ENCODE results near the gene PLCD4.

The PLCD4 gene

DNA sequence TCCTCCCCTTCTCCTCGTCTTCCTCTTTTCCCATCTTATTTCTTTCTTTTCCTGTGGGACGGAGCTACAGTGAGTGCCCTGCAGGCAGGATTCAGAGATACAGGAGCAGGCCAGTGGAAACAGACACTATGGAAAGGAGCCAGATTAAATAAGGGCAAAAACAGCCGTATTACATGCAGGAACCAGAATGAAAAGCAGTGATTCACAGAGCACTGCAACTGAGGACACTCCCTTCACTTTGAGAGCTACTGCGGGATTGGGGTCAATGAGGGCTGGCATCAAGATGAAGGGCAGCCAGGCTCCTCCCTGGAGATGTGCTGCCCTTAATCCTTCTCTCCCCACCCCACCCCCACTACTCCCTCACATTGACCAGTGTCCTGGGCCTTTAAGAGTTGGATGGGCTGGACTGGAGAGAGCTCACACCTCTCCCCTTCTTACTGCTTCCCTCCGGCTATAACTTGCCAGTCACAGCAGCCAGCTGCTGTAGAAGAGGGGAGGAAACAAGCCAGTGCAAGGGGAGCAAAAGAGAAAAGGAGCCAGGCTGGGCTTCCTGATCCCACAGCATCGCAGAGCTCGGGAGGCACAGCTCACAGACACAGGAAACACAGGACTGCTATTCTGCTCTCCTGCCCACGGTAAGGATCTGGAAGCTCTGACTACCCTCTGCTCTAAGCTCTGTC is at the start of gene PLCD4:
PLCD4 (plus strand) TSS at position 464 of the 680 bp plus-strand sequence. CDS start 7,841 bp downstream, outside the sequence.
- no peak for DNase-seq

DNA sequence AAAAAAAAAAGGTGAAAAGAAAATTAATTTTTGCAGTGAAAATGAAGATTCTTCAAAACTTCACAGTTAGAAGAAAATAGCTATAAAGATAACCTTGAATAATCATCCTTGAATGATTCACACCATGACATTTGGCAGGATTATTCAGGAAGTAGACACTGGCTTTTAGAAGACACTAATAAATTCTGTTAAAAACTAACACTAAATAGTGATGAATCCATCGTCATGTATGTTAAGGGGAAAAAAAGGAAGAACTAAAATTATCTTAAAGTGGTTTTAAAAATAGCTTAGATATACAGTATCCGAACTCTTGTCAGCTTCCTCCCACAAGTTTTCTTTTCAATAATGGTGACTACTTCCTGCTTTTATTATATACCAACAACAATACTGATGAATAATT is 49.8 kb upstream of the PLCD4 start:
- no peak for DNase-seq

DNA sequence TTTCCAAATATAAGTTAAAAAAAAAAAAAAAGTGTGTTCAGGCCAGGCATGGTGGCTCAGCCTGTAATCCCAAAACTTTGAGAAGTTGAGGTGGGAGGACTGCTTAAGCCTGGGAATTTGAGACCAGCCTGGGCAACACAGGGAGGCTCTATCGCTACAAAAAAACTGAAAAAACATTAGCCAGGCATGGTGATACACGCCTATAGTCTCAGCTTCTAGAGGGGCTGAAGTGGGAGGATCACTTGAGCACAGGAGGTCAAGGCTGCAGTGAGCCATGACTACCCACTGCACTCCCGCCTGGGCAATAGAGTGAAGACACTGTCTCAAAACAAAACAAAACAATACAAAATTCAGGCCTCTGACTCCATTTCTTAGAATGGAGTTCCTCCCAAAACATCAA is 48.7 kb upstream of the PLCD4 start:
- no peak for DNase-seq

DNA sequence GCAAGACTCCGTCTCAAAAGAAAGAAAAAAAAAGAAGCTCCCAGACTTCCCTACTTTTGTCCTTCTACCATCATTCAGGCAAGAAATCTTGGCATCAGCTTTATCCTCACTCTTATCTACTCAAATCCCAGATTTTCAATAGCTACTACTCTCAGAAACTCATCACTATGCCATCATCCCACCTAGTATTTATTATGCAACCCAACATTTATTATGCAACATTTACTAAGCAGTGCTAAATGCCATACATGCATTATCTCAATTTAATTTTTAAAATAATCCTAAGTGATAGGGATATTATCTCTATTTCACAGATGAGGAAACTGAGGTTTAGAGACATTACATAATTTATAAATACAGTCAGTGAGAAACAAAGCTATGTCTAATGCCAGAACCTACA is 43.6 kb upstream of the PLCD4 start:
- no peak for DNase-seq

DNA sequence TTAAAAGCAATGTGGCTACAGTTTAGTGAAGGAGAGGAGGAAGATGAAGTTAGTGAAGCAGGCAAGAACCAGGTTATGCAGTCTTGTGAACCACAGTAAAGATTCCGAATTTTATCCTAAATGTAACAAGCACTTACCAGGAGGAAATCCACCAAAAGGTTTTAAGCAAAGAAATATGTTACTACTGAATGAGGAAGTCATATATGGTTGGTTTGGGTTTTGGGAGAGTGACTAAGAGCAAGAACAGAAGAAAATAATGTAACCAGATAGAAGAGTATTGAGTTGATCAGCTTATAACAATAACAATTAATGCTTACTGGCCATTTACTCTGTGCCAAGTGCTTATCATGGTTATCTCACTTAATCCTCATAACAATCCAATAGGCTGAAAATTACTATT is 41.4 kb upstream of the PLCD4 start:
- DNase-seq: no peak

DNA sequence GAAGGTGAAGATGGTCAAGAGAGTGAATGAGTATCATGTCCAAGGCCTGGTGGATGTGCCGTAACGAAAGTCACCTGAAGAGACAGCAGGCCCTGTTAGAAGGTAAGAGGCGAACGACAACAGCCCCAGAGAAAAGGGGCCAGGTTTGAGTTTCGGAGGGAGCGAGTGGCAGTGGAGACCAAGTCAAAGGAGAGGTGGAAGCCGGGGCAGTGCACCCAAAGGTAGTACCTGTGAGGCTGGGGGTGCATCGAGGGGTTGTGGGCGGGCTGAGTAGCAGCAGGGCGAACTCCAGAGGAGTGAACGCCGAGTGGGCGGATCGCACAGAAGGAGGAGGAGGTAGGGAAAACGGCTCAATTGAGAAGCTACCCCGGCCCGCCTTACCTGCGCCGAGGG is 39.9 kb upstream of the PLCD4 start:
- peak; percentile 73 for DNase-seq

DNA sequence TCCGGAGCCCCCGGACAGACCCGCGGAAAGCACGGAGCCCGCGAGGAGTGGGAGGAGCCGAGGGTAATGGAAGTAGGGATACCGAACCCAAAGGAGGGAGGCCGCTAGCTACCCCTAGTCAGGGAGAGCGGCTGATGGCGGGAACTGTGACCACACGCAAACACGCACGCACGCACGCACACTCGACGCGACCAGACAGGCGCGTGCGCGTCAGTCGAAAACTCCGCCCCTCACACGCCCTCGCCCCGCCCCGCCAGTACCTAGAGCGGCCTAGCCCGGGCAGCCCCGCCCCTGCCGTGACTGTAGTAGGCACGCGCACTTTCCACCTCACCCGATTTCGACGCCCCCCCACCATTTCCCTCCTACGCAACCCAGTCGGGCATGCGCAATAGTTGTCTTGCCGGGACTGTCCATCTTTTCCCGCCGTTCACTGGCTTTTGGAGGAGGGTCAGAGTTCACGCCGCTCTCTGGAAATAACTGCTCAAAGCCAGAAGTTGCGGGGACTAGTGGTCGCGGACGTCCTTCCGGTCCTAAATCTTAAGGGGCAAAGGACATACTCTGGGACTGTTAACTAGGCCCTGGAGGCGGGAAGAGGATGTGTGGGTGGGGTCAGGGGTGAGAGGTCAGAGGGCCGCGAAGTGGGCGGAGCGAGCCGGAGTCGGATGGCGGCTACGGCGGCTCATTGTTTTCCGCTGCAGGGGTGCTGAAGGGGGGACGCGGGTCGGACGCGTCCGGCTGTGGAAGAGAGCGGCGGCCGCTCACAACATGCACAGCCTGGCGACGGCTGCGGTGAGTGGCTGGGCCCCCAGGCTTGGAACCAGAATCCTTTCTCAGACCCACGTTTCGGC is 39.3 kb upstream of the PLCD4 start, which contains the start of the genes CNOT9 and USP37:
CNOT9 (plus strand) TSS at position 650 of the 848 bp plus-strand sequence; CDS start at position 766, 116 bp downstream.
USP37 (minus strand) TSS at position 162 of the 848 bp plus-strand sequence. CDS start 9,698 bp downstream, outside the sequence.
- DNase-seq: peak; percentile 98

DNA sequence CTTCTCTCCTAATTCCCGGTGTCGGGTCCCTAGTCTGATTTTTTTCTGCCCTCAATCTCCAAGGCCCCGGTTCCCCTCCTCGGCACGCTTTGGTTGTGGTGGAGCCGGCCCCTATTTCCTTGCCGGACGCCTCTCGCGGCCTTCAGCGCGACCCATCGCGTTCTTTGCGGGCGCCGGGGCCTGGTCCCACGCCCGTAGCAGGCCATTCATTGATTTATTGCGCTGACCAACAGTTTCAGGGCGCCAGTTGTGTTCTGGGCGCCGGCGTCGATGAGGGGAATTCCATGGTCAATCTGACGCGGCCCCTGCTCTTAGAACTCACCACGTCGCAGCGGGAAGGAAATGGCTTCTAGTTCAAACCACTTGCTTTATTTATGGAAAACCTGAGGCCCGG is 38.7 kb upstream of the PLCD4 start:
- no peak for DNase-seq

DNA sequence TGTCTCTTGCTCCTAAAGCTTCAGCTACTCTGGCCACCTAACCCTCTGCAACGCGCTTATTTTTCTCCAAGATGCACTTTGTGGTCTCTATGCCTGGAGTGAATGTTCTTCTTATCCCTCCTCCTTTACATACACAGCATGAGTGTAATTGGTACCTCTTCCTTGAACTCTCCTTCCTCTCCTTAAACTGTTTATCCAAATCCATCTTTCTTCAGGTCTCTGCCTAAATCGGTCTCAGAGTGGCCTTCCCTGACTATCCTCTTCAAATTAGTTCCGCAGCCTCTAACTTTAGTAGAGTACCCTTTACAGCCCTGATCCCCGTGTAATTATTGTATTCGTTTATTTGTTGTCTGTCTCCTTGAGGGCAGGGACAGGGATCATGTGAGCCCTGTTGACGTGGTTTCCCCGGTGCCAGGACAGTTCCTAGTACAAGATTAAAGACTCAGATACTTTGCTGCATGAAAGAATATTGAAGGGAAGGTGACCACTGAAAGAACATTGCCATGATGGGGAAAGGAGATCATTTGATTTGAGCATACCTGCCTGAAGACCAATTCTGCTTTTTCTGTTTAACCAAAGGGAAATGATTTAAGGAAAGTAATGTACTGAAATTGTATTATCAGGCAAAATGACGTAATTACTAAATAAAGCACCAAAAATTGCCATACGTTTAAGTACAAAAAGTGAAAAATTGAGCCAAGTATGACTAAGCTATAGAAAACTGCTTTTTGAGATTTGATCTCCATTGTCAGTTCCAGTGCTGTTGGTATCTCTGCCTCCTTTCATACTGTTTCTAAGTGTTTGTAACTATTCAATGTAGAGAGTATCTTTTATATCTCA is 37.8 kb upstream of the PLCD4 start:
- no peak for DNase-seq

DNA sequence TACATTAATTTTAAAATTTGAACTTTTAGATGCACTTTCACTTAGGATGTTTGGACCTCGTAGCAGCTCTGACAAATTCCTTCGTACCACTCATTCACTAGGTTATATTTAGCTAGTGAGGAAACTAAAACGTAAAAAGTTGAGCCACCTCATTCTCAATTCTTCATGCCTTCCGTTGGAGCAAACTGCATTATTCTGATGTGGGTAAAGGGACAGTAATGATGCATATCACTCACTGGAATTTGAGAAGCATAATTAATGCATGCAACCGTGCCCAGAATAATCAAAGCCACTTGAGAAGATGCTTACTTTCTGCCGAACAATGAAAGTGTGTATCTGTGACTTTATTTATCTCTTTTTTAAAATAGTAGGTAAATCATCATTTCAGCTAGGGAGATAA is 36.8 kb upstream of the PLCD4 start:
- DNase-seq: no peak

DNA sequence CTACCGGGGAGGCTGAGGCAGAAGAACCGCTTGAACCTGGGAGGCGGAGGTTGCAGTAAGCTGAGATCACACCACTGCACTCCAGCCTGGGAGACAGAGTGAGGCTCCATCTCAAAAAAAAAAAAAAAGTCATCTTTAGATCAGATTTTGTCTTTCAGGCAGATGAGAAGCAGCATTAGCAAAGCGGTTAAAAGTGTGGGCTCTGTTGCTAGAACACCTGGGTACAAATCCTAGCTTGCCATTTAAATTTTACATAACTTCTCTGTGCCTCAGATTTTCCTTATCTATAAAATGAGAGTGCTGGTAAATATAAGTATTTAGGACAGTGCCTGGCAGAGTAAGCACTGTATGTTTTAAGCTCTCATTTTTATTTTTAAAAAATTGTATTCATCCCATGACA is 30.8 kb upstream of the PLCD4 start:
- no peak for DNase-seq

DNA sequence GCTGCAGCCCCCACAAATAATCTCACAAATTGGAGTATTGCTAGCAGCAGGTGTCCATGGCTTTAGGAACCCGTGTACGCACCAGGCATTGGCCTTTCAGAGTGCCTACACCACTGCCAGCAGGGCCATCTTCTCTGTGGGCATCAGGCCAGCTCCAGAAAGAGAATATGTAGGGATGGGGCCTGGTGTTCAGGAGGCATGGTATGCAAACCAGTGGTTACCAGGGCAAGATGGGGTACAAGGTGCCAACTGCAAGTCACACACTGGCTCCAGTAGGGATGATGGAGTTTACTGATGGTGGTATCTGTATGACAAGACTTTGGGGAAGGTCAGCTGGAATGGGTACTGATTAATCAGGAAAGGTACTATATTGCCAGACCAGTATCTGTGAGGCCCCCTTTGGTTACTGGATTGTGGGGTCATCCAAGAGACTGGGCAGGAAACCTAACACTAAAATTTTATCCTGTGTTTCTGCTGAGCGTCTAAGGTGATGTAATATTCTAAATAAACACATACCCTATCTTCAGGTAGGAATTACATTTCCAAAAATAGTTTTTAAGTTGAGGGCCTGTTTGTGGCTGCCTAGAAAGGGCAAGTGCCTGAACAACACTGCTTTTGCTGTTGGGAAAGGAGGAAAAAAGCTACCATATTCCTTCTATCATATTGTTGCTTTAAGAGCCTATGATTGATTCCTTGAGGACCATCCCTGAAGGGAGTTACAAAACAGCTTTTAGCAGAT is 30.0 kb upstream of the PLCD4 start:
- DNase-seq: no peak

DNA sequence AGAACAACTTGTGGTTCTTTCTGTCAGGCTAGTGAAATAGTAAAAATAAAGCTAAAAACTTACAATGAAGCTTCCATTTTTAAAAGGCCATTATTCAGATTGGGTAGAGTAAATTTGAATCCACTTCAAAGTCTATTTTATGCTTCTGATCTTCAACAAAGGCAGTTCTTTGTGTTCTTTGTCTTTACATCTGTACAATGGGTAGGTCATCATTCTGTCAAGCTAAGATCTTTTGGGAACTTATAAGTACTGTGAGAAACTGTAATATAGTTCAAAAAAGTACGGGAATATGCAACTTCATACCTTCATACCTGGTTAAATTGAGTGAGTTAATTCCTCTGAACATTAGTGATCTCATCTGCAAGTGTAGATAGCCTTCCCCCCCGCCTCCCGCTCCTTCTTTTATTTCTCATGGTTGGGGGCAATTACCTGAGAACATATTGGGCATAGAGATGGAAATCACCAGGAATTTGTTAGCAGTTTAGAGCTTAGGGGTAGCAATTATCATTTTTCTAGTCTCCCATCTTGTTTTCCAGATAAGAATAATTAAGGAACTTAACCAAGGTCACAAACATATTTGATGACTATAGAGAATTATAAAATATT is 29.3 kb upstream of the PLCD4 start:
- DNase-seq: no peak

DNA sequence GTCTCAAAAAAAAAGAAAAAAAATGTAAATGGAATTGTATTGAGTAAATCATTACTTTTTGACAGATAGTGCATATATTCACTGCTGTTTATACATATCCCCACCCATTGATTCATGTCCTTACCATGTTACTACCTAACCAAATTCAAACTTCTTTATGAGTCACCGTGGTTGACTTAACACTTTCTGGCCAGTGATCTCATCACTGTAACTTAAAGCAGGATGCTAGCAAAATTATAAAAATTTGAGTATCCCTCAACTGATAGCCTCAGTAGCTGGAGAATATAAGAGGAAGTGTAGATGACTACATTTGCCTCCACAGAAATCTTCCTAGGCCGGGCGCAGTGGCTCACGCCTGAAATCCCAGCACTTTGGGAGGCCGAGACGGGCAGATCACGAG is 25.6 kb upstream of the PLCD4 start:
- no peak for DNase-seq

DNA sequence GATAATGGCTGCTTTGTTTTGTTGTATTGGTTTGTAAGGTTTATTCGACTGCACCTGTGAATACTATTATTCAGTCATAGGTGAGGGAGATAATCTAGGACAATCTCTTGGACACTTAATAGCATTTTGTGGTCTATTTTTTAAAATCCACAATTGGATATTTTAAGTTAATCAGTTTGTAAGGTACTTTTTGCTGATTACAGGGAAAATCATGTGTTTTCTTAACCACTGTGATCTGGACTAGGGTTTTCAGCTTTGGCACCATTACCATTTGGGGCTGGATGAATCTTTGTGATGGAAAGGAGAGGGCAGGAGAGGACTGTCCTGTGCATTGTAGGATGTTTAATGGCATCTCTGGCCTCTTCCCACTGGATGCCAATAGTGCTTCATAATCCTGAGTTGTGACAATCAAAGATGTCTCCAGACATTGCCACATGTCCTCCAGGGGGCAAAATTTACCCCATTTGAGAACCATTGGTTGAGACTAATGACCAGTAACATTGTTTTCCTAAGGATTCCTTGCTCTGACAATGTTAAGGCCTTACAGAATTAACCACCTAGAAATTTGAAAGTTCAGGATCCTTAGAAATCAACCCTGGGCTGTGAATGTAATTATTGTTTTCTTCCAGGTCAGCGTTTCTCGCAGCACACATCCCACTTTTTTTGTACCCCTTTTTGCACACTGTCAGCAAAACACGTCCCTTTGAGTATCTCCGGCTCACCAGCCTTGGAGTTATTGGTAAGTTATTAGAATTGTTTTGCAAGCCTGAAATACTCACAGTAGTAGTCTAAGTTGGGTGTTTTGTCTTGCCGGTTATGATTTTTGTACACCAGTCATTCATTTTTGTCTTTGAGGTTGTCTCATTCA is 23.5 kb upstream of the PLCD4 start:
- no peak for DNase-seq

DNA sequence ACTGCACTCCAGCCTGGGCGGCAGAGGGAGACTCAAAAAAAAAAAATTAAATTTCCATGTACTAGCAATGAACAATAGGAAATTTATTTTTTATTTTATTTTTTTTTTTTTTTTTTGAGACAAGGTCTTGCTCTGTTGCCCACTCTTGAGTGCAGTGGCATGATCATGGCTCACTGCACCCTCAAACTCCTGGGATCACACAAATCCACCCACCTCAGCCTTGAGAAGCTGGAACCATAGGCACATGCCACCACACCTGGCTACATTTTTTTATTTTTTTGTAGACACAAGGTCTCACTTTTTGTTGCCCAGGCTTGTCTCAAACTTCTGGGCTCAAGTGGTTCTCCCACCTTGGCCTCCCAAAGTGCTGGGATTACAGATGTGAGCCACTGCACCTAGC is 22.2 kb upstream of the PLCD4 start:
- DNase-seq: no peak

DNA sequence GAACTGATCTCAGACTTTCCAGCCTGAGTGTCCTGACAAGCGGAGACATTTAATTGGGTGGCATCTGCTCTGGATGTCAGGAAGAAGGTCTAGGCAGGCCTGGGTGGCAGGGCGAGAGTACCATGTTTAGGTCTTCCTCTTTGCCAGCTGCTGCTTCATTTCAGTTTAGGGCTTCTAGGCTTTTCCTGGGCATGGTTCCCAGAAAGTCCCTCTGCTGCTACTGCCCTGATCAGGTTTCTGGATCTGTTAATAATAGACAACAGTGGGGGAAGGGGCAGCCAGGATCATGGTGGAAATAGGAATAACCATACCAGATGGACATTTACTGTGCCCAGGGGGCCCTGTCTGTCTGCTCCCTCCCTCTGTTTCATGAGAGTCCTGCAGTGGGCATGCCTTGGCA is 2.3 kb upstream of the PLCD4 start:
- peak; percentile 70 for DNase-seq

DNA sequence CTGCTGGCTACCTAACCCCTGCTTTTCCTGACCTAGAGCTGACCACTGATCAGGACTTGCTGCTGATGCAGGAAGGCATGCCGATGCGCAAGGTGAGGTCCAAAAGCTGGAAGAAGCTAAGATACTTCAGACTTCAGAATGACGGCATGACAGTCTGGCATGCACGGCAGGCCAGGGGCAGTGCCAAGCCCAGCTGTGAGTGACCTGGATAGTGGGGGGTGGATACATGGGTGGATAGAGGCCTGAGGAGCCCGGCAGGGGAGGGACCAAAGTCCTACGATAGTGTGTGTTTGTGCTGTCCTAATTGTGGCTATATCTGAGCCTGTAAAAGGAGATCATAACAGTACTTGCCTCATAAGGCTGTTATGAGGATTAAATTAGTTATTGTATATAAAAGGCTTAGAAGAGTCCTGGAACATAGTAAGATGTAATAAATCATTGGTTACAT is 8.2 kb downstream of the PLCD4 start:
- DNase-seq: no peak

DNA sequence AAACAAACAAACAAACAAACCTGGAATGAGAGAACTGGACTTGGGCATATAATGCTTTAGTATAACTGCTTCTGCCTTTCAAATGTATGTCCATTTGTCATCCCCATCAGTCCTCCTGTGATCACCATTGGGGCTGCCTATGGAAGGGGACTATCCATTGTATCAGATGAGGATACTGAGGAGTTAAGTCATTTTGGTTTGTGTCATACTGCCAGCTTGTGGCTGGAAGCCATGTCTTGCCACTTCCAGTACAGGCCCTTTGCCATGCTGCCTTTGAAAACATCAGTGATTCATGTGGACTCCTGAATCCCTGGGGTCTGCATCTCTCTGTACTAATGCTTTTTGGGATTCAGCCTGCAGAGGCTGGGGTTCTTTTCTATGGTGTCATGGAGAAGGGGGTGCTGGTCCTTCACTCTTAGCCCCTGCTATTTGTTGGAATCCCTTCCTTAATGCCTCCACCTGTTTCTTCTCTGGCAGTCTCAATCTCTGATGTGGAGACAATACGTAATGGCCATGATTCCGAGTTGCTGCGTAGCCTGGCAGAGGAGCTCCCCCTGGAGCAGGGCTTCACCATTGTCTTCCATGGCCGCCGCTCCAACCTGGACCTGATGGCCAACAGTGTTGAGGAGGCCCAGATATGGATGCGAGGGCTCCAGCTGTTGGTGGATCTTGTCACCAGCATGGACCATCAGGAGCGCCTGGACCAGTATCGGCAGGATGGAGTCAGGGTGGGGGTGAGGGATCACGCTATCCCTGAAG is 10.6 kb downstream of the PLCD4 start:
- no peak for DNase-seq

DNA sequence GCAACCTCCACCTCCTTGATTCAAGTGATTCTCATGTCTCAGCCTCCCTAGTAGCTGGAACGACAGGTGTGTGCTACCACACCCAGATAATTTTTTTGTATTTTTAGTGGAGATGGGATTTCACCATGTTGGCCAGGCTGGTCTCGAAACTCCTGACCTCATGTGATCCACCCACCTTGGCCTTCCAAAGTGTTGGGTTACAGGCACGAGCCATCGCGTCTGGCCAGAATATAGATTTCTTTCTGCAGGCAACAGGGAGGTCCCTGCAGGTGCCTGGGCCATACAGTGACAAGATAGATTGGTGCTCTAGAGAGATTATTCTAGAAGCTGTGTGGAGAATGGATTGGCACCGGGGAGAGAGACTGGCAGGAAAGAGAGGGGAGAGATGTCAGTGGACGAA is 13.3 kb downstream of the PLCD4 start:
- no peak for DNase-seq

All from NCI-H2029 (cell line).